GM19324 (cell line): ENCODE results near the gene NGEF.
"Not testable (repeated sequence)": the region's sequence is repeated elsewhere in the genome, so short reads cannot be mapped to it uniquely, and the experiment has no call there.

Source experiments
- ATAC-seq: cut with Tn5 transposase; IDR thresholded peaks from one replicate; pipeline ENCODE4 v1.9.1; 2021; ENCODE audit warnings: mild to moderate bottlenecking, moderate library complexity; ENCODE audit not compliant: unreplicated experiment, low FRiP score

Gene NGEF

DNA sequence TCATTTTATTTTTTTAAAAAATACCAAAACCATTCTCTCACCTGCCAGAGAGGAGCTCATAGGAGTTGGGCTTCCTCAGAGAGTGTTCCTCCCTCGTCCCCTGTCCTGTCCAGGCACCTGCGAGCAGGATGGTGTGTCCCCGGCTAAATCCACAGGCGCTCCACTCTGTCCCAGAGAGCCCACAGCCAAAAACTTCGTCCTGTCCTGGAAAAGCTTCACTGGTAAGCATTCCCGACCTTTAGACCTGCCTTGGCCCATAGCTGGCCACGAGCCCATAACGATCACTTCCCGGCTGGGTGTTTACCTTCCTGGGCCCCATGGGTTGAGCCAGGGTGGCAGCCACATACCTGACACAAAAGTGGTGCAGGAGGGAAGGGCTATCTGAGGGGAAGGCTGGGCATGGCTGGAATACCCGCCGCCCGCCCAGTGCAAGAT is at the start of gene NGEF:
NGEF (minus strand) TSS at position 230 of the 435 bp plus-strand sequence. CDS start 38,366 bp downstream, outside the sequence.
- no peak for ATAC-seq

GRCh38 chr2:233062451-233062850 is 49.4 kb upstream of the NGEF start:
- ATAC-seq: no peak

DNA sequence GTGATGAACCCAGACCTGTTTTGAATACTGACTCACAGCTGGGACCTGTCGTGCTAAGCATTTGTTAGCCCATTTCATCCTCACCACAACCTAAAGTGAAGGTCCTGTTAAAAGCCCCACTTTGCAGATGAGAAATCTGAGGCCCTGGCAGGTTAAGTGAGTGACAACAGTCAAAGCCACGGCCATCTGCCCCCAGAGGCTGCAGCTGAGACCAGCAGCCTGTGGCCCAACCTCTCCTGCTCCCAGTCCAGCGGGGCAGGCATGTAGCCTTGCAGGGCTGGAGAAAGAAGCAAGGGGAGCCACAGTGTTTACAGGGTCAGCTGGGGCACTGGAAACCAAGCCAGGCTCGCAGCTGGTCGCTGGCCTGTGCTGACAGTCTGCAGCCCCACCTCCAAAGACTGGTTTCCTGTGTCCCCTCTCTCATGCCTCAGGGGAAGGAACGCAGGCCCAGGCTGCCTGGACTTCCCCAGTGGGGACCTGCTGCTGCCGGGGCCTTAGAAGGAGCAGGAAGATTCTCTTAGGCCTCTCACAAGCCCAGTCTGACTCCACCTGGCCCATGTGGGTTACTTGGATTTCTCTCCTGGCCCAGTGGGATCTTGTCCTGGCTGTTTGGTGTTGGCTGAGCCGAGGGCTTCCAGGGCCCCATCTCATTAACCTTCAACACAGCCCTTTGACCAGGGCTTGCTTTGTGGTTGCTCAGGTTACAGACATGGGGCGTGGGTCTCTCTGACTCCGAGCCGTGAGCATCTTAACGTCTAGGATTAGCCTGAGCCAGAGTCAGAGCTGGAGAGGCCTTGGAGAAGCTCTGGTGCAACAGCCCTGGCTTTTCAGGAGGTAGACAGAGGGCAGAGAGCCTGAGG is 48.8 kb upstream of the NGEF start:
- ATAC-seq: peak; percentile 24

DNA sequence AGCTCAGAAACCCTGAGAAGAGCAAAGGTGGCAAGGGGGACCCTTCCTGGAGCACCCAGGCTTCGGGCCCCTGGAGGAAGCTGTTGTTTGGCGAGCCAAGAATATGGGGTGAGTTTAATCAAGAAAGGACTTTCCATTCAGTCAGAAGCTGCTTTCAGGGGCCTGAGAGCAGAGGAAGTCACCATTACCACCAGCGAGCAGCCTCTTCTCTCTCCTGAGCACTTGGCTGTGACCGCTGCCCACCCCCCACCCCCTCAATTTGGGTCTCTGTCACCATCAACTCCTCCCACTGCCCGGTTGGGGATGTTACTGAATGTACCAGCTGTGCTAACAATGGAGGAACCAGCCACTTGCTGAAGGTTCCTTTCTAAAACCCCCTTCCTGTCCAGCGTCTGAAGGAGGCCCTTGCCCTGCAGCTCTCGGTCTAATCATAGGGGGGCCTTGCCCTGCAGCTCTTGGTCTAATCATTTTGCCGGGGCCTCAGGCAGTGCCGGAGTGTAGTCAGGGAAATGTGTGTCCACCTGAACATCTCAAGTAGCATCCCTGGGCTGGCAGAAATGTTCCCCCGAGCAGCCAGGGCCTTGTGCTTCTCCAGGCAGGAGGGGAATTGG is 48.0 kb upstream of the NGEF start:
- no peak for ATAC-seq

DNA sequence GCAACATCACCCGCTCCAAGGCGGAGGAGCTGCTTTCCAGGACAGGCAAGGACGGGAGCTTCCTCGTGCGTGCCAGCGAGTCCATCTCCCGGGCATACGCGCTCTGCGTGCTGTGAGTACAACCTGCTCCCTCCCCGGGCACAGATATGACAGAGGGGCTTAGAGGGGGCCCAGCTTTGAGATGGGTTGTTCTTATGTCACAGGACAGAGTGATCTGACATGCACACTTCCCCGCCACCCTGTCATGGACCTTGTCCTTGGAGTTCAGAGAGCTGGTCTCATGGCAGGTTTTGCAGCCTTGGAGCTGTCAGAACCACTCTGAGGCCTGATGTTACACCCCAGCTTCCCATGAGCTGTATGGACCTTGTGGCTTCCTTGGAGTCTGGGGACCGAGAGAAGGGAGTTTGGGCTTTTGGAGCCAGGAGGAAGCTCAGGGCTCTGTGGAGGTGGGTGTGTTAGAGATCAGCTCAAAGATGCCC is 47.5 kb upstream of the NGEF start:
- no peak for ATAC-seq

DNA sequence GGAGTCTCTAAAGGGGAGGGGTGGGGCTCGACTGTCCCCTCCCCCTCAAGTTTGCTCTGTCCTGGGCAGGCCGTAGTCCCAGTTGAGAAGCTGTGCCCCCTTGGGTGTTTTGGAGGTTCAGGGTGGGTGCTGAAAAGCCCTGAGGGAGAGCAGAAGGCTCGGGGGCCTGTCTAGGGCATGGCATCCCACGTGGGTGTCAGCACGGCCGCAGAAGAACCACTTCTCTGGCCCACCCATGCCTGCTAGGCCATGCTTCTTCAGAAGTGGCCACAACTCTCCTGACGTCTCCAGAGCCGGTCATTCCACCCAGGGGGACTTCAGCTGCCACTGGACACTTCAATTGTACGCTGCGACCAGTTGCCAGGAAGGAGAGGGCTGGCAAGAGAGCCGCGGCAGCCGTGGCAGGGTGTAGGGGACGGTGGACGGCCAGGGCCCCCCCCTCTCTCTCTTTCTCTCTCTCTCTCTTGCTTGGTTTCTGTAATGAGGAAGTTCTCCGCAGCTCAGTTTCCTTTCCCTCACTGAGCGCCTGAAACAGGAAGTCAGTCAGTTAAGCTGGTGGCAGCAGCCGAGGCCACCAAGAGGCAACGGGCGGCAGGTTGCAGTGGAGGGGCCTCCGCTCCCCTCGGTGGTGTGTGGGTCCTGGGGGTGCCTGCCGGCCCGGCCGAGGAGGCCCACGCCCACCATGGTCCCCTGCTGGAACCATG is 46.9 kb upstream of the NGEF start, which contains the start of gene INPP5D:
INPP5D (plus strand) TSS at position 546 of the 704 bp plus-strand sequence; CDS start at position 683, 137 bp downstream.
- peak; percentile 35 for ATAC-seq

DNA sequence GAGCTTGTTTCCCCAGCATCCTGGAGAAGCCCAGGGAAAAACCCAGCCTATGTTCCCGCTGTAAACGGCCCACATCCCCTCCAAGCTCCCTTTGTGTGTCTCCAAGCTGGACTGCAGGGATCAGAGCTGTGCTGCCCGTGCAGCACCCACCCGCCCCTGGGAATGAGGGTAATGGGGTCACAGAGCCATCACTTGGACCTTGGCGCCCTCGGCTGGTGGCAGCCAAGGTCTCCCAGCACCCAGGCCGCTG is 46.4 kb upstream of the NGEF start:
- no peak for ATAC-seq

DNA sequence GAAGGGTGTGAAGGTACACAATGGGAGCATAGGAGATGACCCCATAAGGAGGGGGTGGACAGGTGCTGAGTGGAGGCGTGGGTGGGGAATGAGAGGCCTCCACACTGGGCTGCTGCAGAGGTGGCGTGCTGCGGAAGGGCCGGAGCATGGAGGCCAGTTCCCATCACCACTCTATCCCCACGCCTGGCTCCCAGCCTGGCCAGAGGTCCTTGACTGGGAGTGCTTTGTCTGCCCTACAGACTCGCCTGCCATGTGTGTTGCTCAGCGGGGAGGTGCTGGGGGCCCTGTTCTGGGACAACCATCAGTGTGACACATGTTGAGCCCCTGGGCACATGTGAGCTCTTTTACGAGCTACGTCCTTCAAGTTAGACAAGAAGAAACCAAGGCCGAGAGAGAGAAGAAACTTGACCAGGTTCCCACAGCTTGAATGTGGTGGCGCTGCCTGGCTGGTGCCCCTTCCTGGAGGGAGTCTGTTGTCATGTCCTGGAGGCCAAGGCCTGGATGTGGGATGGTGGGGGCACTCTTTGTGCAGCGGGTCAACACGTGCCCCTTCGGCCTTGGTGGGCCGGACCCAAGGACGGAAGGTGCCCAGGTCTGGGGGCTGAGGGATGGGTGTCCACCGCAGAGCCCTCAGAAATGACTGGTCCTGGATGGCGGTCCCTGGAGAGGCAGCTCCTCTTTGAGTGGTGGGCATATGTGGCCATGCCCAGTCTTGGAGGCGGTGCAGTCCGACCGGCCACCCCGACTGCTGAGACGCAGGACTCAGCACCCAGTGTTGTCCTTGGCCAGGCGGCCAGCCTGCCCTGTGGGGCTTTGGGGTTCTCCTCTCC is 45.9 kb upstream of the NGEF start:
- no peak for ATAC-seq

- ATAC-seq: no peak
Observed at GRCh38 chr2:233056961-233057605, 44.0 kb upstream of the NGEF start.

- ATAC-seq: no peak
Observed at GRCh38 chr2:233055362-233055761, 42.3 kb upstream of the NGEF start.

GRCh38 chr2:233053928-233054784 is 41.1 kb upstream of the NGEF start:
- no peak for ATAC-seq

- ATAC-seq: not testable (repeated sequence)
Observed at GRCh38 chr2:233052517-233052916, 39.5 kb upstream of the NGEF start.

DNA sequence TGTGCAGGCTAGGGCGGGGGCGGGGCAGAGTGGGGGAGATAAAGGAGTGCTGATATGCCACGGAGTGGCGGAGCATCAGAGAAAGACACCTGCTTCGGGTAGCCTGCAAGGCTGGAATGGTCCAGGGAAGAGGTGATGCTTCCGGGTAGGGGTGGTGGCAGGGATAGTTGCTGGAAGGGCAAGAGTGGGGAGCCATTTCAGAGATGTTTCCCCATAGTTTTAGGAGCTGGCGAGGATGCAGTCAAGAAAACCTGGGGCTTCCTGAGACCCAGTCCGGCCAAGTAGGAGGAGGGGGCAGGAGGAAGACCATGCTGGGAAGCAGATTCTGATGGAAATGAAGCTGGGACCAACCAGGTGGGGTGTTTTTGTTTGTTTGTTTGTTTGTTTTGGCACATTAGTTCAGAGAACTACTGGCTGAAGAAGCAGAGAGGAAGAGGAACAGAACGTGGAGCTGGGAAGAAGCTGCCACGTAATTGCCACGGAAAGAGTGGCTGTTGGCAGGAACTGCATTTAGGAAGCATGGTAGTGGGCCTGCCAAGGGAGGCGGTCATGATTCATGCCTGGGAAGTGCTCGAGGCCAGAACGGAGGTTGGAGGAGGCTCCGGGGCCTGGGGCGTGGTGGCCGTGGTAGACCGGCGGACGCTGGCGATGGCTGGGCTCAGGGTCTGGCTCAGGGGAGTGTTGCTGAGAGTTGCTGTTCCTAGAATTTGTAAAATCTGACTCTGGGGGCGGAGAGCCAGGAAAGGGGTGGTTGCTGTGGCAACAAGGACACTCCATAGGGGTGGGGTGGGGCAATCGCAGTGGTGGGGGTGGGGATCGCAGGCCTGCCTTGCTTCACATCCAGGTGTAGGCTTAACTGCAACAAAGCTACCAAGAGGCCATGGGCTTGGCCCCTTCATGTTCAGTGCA is 38.4 kb upstream of the NGEF start:
- ATAC-seq: no peak

DNA sequence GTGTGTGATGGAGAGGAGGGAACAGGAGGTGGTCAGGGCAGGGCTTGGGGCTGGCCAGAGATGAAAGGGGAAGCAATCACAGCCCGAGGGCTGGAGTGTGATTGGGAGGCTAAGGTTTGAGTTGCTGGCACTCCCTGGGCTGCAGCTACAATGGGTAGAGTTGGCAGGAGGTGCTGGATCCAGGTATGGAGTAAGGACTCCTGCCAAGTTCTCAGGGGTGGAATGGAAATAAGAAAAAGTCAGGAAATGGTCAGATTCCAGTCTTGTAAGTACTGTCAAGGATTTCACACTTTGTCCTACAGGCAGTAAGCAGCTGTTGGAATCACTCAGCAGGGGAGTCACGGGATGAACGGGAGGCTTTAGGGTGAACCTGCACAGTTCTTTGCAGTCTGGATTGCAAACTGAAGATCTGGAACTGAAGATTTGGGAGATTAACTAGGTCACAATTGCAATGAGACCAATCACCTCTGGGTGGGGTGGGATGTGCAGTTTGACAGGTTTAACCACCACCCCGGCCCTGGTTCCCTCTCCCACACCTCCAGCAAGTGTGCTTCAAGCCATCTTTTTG is 36.2 kb upstream of the NGEF start:
- ATAC-seq: no peak

- ATAC-seq: no peak
Observed at GRCh38 chr2:233048569-233049193, 35.6 kb upstream of the NGEF start.

- no peak for ATAC-seq
Observed at GRCh38 chr2:233047667-233048066, 34.6 kb upstream of the NGEF start.

- no peak for ATAC-seq
Observed at GRCh38 chr2:233047206-233047605, 34.1 kb upstream of the NGEF start.
